CD4-positive, alpha-beta T cell (primary cell): Measurements from ENCODE around the gene KBTBD7. TPM values are rescaled to one million over a fixed set of nuclear protein-coding genes. Genes with fewer than 3 reads are reported as not detected.

ENCODE experiments used
- ATAC-seq: fragments of 200-7000 bp; cut with Tn5 transposase; one replicate; pipeline ENCODE4 v1.10.0; 2022; ENCODE audit warnings: mild to moderate bottlenecking; ENCODE audit not compliant: poor library complexity
- CTCF ChIA-PET: fragments of 350-600 bp; sonication (Branson Sonifier 250); formaldehyde crosslinking; loops from one replicate; lab custom pipeline; 2021; ENCODE audit warnings: antibody characterized with exemption, inconsistent platforms; lab: Charles Lee
- POLR2A ChIA-PET: fragments of 350-600 bp; sonication (Branson Sonifier 250); formaldehyde crosslinking; loops from one replicate; lab custom pipeline; 2021; ENCODE audit warnings: antibody characterized with exemption, inconsistent platforms; lab: Charles Lee
- DNase-seq, 14 experiments: peaks; one replicate each; pipeline ENCODE4 v3.0.0-alpha.2; 2013 to 2020; ENCODE audit warnings: mixed read lengths in 2 of 14
- H3K27ac ChIP-seq, 2 donors: one replicate each; pipeline versions ENCODE4 v1.5.1 to v1.7.0; 2013; ENCODE audit warnings: low read length in 2 of 2, low read depth in 1 of 2, mild to moderate bottlenecking in 1 of 2
- H3K27me3 ChIP-seq, 2 experiments: 1 replicate in 1 of 2; 2 replicates in 1 of 2; pipeline versions ENCODE4 v1.6.1 to v1.7.0; 2013; ENCODE audit warnings: low read length in 2 of 2, control low read depth in 1 of 2, mild to moderate bottlenecking in 1 of 2, moderate library complexity in 1 of 2; ENCODE audit not compliant: insufficient read depth in 2 of 2, control insufficient read depth in 1 of 2
- H3K36me3 ChIP-seq: one replicate; pipeline ENCODE4 v1.6.1; 2013; ENCODE audit warnings: low read length, control low read depth; ENCODE audit not compliant: insufficient read depth
- H3K4me1 ChIP-seq: one replicate; pipeline ENCODE4 v1.6.1; 2013; ENCODE audit warnings: low read length, control low read depth; ENCODE audit not compliant: insufficient read depth
- H3K4me3 ChIP-seq: one replicate; pipeline ENCODE4 v1.5.1; 2013; ENCODE audit warnings: mild to moderate bottlenecking, low read length, moderate library complexity
- H3K9me3 ChIP-seq, 2 experiments: 1 replicate in 1 of 2; 2 replicates in 1 of 2; pipeline versions ENCODE4 v1.6.1 to v1.7.0; 2013; ENCODE audit warnings: low read length in 2 of 2, mild to moderate bottlenecking in 2 of 2, control low read depth in 1 of 2, moderate library complexity in 1 of 2; ENCODE audit not compliant: control insufficient read depth in 1 of 2, insufficient read depth in 1 of 2
- H3K27ac Mint-ChIP-seq: one replicate; pipeline ENCODE4 v1.8.0; 2020; ENCODE audit warnings: mixed read lengths
- H3K27me3 Mint-ChIP-seq: one replicate; pipeline ENCODE4 v1.8.0; 2021; ENCODE audit warnings: mixed read lengths
- H3K36me3 Mint-ChIP-seq: one replicate; pipeline ENCODE4 v1.8.0; 2021; ENCODE audit warnings: low read depth, mixed read lengths
- H3K4me1 Mint-ChIP-seq: one replicate; pipeline ENCODE4 v1.8.0; 2021; ENCODE audit warnings: low read depth, mixed read lengths
- H3K4me3 Mint-ChIP-seq: one replicate; pipeline ENCODE4 v1.8.0; 2020; ENCODE audit warnings: mild to moderate bottlenecking, mixed read lengths
- H3K9me3 Mint-ChIP-seq: one replicate; pipeline ENCODE4 v1.8.0; 2020; ENCODE audit warnings: mixed read lengths
- CTCF ChIP-seq: fragments of 200-600 bp; IDR thresholded peaks from one replicate; pipeline ENCODE4 v1.8.0; 2022; ENCODE audit warnings: antibody characterized with exemption, mild to moderate bottlenecking
- intact Hi-C, 2 experiments: fragments of 100-400 bp; cut with DNase I in 1 of 2; cut with micrococcal nuclease in 1 of 2; formaldehyde crosslinking; loops; one replicate each; pipeline versions ENCODE4 v1.15.1 to v1.9.0; 2023 to 2025; cut with DNase I, micrococcal nuclease
- total RNA-seq, 174 experiments: library from RNA in 2 of 174; stranded (reverse) in 2 of 174; gene quantifications; one replicate each; pipeline ENCODE4 v1.2.3 and lab custom pipeline; 2021 to 2026

Gene KBTBD7
- total RNA-seq, 2 experiments from 2014 or later = 2.7 to 3.1 TPM

GRCh38 chr13:41196620-41197019 is 2.3 kb upstream of the KBTBD7 start:
- no peaks in the 10 kb centered on the region for H3K27me3 Mint-ChIP-seq
- peaks cover 25% of the 10 kb centered on the region for H3K4me1 Mint-ChIP-seq
- no peak for ATAC-seq
- H3K9me3 Mint-ChIP-seq = no peaks in the 10 kb centered on the region
- CTCF ChIA-PET = interaction anchor here (1.1 to 1.7 kb wide), 4 partner anchors 35 to 267 kb away, joined by 3 to 4 read pairs (median 3); partner anchors contain the start of gene MTRF1
- Histone ChIP-seq H3K27ac (no peak overlapping the region), H3K9me3 (no peaks in the 10 kb centered on the region), H3K27me3 (no peaks in the 10 kb centered on the region), H3K4me3 (no peak overlapping the region), H3K4me1 (peaks cover 17% of the 10 kb centered on the region), H3K36me3 (no peaks in the 10 kb centered on the region)
- H3K4me3 Mint-ChIP-seq = no peak overlapping the region
- peak; percentile 30 for TF ChIP-seq CTCF
- peaks cover 18% of the 10 kb centered on the region for H3K36me3 Mint-ChIP-seq
- intact Hi-C loops = loop anchor here (10.0 kb wide), 3 partner anchors 118 to 272 kb away; partner anchors contain the start of gene NAA16 (in 1 of the 2)
- POLR2A ChIA-PET = interaction anchor here (1.3 kb wide), 1 partner anchor 135 kb away, joined by 5 read pairs; the partner anchor contains the start of gene WBP4
- H3K27ac Mint-ChIP-seq = no peak overlapping the region
- no peak for DNase-seq

DNA sequence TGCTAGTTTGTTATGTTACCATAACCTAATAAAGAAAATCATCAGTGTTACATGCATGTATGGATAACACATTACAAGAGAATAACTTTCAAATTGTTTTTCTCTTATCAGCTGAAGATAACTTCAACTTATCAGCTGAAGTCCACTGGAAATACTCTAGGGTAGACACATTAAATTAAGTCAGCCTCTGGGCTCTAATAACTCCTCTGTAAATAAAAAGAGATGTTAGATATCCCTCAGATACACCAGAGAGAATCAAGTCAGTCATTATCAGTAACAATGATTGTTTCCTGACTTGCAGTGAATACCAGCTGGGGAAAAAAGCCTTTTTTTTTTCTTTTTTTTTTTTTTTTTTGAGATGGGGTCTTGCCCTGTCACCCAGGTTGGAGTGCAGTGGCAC is 1.6 kb upstream of the KBTBD7 start:
- Mint-ChIP-seq H3K4me3 (peak overlapping the region; percentile 38), H3K27me3 (no peaks in the 10 kb centered on the region), H3K9me3 (no peaks in the 10 kb centered on the region), H3K36me3 (peaks cover 18% of the 10 kb centered on the region), H3K27ac (no peak overlapping the region), H3K4me1 (peaks cover 29% of the 10 kb centered on the region)
- H3K27ac ChIP-seq = no peak overlapping the region
- H3K27me3 ChIP-seq = no peaks in the 10 kb centered on the region
- H3K9me3 ChIP-seq = no peaks in the 10 kb centered on the region
- H3K36me3 ChIP-seq = no peaks in the 10 kb centered on the region
- peaks cover 17% of the 10 kb centered on the region for H3K4me1 ChIP-seq
- ChIA-PET CTCF (interaction anchor here (1.1 to 1.7 kb wide), 4 partner anchors 36 to 266 kb away, joined by 3 to 4 read pairs (median 3); partner anchors contain the start of gene MTRF1), POLR2A (interaction anchor here (0.6 to 1.3 kb wide), 2 partner anchors 77 to 135 kb away, joined by 4 to 5 read pairs; partner anchors contain the start of gene WBP4)
- no peak overlapping the region for H3K4me3 ChIP-seq
- intact Hi-C loops = loop anchor here (10.0 kb wide), 3 partner anchors 119 to 271 kb away; partner anchors contain the start of gene NAA16 (in 1 of the 2)
- no peak for TF ChIP-seq CTCF
- no peak for ATAC-seq
- no peak for DNase-seq

GRCh38 chr13:41193469-41193868 is 900 bp downstream of the KBTBD7 start:
- intact Hi-C loops = loop anchor here (5.0 to 10.0 kb wide), 5 partner anchors 119 to 421 kb away; partner anchors contain the start of genes MRPS31 (in 1 of the 2), NAA16 (in 1 of the 2) and WBP4 (in 1 of the 2)
- Histone ChIP-seq H3K36me3 (no peaks in the 10 kb centered on the region), H3K27ac (no peak overlapping the region), H3K4me3 (peak overlapping the region; percentile 74), H3K4me1 (peaks cover 17% of the 10 kb centered on the region), H3K9me3 (no peaks in the 10 kb centered on the region), H3K27me3 (no peaks in the 10 kb centered on the region)
- Mint-ChIP-seq H3K36me3 (peaks cover 38% of the 10 kb centered on the region), H3K27ac (peak overlapping the region; percentile 87), H3K4me1 (peaks cover 44% of the 10 kb centered on the region), H3K4me3 (peak overlapping the region; percentile 94), H3K9me3 (no peaks in the 10 kb centered on the region), H3K27me3 (no peaks in the 10 kb centered on the region)
- ChIA-PET POLR2A (no interaction called here), CTCF (interaction anchor here (0.6 to 0.8 kb wide), 3 partner anchors 61 to 1525 kb away, joined by 3 read pairs; partner anchors contain the start of gene KBTBD6)
- TF ChIP-seq CTCF = no peak
- peak in 1 of 14 experiments; percentile 20 for DNase-seq
- ATAC-seq = no peak
